ENCODE results near the gene RNASE2.
A peak's percentile ranks its signal among the peaks of the same experiment; 100 is the strongest.
"Not testable (repeated sequence)": the region's sequence is repeated elsewhere in the genome, so short reads cannot be mapped to it uniquely, and the experiment has no call there.

The RNASE2 gene

DNA sequence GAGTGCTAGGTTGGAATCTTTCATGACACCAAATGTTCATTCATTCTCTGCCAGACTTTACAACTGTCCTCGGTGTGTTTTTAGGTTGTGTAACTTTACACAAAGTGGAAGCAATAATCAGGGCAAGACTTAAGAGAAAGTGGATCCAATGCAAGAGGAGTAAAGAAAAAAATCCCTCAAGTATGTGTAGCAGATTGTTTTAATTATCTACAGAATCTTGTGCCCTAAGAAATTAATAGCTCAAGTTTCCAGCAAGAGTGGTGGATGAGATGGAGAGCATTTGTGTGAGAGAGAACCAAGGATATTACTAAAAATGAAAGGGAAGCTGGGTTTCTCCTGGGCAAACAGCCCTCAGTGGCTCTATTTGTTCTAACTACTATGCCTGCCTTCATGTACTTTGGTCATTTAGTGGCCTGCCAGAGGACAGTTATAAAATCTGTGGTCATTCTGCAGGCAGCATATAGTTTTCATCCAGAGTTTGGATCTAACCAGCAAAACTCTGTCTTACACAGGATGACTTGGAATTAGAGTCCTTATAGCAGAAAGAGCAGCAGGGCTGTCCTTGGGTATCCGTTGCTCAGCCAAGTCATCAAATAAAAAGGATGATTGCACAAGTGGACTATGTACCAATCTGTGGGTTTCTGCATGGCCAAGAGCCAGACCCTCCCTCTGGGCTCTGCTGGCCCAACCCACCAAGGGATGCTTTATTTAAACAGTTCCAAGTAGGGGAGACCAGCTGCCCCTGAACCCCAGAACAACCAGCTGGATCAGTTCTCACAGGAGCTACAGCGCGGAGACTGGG is at the start of gene RNASE2:
Gene RNASE2, plus strand, starts transcription at position 752 of the 802 bp plus-strand sequence. CDS start 285 bp downstream, outside the sequence.
- not testable (repeated sequence) for DNase-seq (ENCODE audit: low spot score)

- no peak for DNase-seq (ENCODE audit: low spot score)
Measured at GRCh38 chr14:20905676-20906075, 49.6 kb upstream of the RNASE2 start.

DNA sequence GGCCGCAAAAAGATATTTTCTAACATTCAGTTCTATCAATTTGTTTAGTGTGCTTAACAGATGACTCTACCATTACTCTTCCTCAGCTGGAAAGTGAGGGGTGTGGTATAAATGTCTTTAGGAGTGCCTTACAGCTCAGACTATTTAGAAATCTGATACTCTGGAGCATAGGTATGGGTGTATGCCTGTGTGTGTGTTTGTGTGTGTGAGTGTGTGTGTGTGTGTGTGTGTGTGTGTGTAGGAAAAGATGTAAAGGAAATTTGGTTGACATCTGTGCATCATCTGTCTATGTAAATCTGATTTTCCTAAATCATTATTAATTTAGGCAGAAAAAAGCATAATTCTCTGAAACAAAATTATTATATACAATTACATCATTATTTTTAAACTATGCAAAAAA is 48.1 kb upstream of the RNASE2 start:
- DNase-seq (ENCODE audit: low spot score), result no peak

- DNase-seq (ENCODE audit: low spot score), result not testable (repeated sequence)
Measured at GRCh38 chr14:20910822-20911221, 44.5 kb upstream of the RNASE2 start.

GRCh38 chr14:20919038-20919756 is 36.1 kb upstream of the RNASE2 start:
- DNase-seq (ENCODE audit: low spot score), result not testable (repeated sequence)

DNA sequence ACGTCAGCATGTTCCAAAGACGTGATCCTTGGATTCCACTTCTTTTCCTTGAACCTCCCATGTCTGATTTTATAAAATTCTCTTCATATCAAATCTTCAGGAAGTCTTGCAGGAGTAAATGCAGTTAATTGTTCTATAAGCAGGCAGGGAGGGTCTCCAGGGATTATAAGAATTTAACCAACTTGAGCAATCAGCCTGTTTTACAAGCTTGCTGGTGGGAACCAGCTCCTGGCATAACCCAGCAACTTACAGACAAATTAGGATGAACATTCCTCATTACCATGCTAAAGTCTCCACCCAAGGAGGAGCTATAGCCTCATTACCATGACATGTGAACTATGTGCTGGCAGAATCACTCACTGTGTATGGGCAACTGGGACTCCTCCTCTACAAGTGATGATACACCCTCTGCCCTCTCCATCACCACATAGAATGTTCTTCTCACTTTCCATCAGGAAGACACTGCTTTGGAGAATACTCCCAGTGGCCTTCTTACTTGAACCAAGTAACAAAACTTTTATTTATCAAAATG is 31.5 kb upstream of the RNASE2 start:
- DNase-seq (ENCODE audit: low spot score), result not testable (repeated sequence)

- no peak for DNase-seq (ENCODE audit: low spot score)
Measured at GRCh38 chr14:20934148-20934762, 21.0 kb upstream of the RNASE2 start.

DNA sequence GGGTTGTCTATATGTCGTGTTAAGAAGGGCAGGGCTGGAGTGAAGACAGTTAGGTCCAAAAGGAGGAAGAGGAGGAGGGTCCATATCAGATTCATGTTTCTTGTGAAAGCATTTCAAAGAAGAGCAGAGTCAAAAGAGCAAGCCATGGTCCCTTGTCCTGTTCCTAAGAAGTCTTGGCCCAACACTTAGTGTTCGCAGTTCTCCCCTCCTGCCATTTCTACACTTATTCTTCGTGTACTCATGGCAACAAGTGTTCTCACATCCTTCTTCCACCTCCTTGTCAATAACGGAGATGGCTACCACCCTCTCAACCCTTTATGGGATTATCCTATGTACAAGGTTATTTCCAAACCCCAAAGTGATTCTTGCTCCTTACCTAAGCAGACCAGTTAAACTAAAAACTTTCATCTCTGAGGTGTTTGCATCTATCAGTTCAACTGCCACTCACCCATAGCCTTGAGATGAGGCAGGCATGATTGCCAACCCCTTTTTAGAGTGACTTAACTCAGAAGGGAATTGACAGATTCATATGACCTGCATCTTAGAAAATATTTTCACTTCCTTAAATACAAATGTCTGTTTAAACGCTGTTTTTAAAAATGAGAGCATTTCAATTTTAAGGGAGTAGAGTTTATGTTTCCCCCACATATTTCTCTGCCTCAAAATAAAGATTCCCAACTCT is 19.8 kb upstream of the RNASE2 start:
- no peak for DNase-seq (ENCODE audit: low spot score)

DNA sequence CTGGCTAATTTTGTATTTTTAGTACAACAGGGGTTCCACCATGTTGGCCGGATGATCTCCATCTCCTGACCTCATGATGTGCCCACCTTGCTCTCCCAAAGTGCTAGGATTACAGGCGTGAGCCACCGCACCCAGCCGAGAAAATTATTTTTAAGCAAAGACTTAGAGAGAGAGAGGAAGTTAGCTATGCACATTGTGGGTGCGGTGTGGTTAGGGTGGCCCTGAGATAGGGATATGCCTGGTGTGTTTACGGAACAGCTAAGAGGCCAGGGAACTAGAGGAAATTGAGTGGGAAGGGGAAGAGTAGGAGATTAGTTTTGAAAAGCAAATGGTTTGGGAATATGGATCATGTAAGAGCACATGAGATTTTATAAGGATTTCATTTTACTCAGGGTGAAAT is 10.1 kb upstream of the RNASE2 start:
- not testable (repeated sequence) for DNase-seq (ENCODE audit: low spot score)

GRCh38 chr14:20946707-20947106 is 8.6 kb upstream of the RNASE2 start:
- DNase-seq (ENCODE audit: low spot score), result not testable (repeated sequence)

DNA sequence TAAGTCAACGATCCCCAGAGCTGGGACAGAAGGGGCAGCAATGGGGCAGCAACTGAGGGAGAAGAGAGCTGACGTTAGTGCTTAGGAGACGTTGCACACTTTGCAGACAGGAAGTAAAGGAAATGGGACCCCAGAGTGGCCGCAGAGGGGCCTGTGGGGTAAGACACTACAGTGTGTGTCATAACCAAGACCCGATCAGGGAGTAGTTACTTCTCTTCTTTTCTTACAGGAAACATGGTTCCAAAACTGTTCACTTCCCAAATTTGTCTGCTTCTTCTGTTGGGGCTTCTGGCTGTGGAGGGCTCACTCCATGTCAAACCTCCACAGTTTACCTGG is 219 bp downstream of the RNASE2 start:
- not testable (repeated sequence) for DNase-seq (ENCODE audit: low spot score)

GRCh38 chr14:20956376-20956976 is 1.2 kb downstream of the RNASE2 start:
- DNase-seq (ENCODE audit: low spot score), result no peak

GRCh38 chr14:20958946-20959345 is 3.7 kb downstream of the RNASE2 start:
- not testable (repeated sequence) for DNase-seq (ENCODE audit: low spot score)

DNA sequence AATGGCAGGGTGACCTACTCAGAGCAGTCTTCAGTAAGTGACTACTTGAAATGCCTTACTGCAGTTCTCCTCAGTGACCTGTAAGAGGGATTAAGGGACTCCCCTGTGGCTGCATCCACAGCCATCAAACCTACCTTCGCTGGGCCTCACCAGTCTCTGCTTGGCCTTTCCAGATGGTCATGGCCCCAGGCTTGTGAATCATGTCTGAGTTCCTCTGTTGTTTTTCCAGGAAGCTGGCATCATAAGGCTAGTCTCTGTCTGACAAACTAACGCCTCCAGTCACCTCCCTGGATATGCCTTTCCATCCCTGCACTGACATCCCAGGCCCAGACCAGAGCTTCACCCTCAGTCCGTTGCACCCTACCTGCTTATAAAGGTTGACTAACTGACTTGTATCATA is 14.0 kb downstream of the RNASE2 start:
- no peak for DNase-seq (ENCODE audit: low spot score)

DNA sequence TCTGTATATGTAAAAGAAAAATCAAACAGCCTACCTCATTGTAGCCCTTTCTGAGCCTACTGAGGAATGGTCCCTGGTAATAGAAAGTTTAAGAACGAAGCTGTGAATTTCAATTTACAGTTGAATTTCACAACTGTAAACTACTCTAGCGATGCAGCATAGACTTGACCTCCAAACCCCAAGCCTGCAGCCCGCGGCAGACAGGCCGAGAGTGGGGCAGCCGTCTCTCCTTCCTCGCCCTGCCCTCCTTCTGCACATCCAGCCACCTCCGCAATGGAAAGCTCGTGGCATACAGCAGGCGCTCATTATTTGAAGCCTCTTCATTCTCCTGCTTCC is 15.3 kb downstream of the RNASE2 start:
- DNase-seq (ENCODE audit: low spot score), result no peak

- DNase-seq (ENCODE audit: low spot score), result peak; percentile 88
Measured at GRCh38 chr14:20970983-20971704, 15.9 kb downstream of the RNASE2 start.

DNA sequence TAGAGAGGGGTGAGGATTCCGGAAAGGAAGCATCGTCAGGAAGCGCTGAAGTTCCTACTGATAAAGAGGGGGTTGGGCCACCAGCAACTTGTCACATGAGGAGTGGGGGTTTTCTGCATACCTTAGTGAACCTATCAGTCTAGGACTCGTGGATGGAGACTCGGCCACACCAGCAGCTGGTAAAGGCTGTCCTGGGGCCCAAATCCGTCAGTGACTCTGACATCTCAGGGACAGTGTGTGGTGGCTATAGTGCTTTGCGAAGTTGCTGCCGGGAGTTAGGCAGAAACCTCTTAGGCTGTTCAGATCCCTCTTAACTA is 16.4 kb downstream of the RNASE2 start:
- no peak for DNase-seq (ENCODE audit: low spot score)

DNA sequence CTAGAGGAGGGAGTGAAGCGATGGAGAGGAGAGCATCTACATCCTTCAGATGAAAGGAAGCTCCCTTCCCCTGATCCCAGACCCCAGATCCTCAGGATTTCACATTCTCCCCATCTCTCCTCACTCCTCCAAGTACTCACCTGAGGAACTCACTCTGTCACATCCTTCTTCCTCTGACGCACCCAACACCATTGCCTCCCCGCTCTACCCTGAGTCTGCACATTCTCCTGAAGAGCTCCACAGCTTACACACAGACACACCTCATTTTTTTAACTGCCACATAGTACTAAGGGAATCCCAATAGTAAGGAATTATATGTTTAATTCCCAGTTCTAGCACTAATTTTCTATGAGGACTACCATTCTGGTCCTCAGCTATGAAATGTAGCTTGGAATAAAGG is 18.2 kb downstream of the RNASE2 start:
- no peak for DNase-seq (ENCODE audit: low spot score)

DNA sequence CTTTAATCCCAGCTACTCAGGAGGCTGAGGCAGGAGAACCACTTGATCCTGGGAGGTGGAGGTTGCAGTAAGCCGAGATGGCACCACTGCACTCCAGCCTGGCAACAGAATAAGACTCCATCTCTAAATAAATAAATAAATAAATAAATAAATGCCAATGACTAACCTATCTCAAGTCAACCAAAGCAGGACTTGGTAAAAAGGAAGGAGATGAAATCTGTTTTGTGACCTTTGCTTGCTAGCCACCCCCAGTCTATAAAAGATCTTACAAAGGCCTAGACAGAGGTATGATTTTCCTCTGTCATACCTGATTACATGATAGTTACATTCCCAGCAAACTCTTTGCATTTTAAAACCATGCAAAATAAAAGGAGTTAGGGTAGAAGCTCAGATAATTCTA is 21.0 kb downstream of the RNASE2 start:
- no peak for DNase-seq (ENCODE audit: low spot score)

DNA sequence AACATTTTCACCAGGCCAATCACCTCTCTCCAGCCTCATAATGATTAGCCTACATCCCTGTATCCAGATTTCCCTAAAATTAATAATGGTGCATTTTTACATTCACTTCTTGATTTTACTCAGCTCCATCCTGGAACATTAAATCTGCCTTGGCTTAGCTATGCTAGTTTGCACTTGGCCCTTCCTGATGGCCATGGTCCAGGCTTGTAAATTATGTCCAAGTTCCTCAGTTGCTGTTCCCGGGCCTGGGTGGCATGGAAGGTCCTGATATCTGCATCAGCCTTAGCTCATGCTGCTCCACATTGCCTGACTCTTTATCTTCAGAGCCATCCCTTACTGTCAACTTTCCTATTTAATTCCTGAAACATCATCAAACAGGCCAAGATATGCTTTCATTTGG is 23.4 kb downstream of the RNASE2 start:
- no peak for DNase-seq (ENCODE audit: low spot score)

DNA sequence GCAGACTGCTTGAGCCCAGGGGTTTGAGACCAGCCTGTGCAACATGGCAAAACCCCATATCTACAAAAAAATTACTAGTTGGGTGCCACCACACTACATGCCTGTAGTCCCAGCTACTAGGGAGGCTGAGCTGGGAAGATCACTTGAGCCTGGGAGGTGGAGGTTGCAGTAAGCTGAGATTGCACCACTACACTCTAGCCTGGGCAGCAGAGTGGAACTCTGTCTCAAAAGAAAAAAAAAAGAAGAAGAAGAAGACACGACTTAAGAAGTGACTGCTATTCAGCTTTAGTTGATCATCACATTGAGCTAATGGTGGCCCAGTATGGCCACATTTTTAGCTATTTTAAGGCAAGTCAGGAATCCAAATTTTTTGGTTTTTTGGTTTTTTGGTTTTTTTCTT is 25.6 kb downstream of the RNASE2 start:
- DNase-seq (ENCODE audit: low spot score), result no peak

Measured in RKO (cell line).